GM12892 (cell line): ENCODE data around the gene SLC30A1.

Source experiments
- POLR2A ChIP-seq: IDR thresholded peaks from 2 replicates; pipeline ENCODE4 v1.6.1; 2011; ENCODE audit warnings: low read depth, low read length, control low read depth
- POLR2AphosphoS5 ChIP-seq: IDR thresholded peaks from 2 replicates; pipeline ENCODE4 v1.6.1; 2011; ENCODE audit warnings: low read depth, low read length, control low read depth

- TF ChIP-seq POLR2A, result no peak
- TF ChIP-seq POLR2AphosphoS5, result no peak
Measured at GRCh38 chr1:211524521-211524920, 54.4 kb downstream of the SLC30A1 start.
